Limb (tissue), 2 donors: ENCODE measurements around the gene CADM1.

Experiments used
- DNase-seq, 2 donors: peaks; one replicate each; pipeline ENCODE4 v3.0.0-alpha.2; 2016; ENCODE audit errors: extremely low spot score in 2 of 2

The CADM1 gene

DNA sequence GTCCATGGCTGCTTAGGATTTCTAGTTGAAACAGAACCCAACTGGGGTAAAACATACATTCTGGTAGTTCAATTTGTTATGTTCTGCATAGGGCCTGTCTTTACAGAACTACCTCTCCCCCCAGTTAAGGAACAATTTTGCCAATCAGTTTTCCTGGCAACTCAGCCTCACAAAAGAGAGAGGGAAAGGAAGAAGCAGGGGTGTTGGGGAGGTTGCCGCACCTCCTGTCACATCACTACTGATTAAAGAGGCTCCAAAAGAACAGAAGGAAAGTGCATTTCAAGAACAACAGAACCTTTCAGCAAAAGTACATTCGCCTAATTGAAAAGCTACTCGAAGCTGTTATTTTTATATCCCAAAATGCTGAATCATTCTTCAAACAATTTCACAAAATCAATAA, 217.6 kb downstream of the CADM1 start:
- DNase-seq: no peak

DNA sequence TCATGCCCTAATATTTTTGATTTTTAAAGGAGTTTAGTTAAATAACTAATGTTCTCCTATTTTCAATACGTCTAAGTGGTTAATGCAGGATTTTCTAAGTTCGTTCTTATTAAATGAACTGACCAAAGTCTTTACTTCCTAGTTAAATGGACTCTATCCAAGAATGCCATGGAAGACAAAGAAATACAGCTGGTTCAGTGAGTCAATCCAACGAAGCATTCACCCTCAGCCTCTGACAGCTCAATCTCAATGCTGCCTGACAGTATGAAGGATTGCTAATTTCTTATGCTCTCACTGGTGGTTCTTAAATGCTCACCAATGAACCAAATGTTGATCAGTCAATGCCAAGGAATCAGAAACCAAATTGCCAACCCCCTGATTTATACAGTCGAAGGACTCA, 219.4 kb downstream of the CADM1 start:
- no peak for DNase-seq

DNA sequence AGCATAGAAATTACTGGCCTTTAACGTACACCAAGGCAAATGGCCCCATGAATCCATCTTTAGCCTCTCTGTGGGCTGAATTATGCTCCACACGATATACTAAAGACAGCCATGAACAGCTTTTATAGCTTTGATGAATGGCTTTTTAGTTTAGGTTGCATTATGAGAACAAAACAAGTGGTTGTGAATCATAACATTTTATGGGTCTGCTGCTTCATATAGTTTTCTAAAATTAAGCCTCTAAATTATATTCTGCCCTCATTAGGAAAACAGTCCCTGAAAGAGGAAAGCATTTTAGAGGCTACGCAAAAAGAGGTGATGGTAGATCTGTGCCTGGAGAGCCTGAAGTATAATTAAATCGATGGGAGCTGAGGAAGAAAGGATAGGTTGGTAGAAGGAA, 221.3 kb downstream of the CADM1 start:
- no peak for DNase-seq

DNA sequence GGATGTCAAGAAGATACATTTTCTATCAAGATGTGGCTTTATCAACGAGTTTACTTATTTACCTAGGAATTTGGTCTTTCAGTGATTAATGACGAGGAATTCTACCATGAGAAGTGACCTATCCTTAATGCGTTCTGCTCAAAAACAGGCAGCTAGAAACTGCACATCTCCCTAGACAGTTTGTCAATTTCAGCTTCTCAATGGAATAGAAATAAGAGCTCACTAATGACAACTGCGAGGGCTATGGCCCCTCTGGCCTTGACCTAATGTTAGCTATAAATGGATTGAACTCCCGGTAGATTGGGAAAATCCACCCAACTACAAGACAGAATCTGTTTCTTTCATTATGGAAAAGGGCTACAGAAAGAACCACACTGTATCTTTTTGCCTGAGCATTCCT, 223.4 kb downstream of the CADM1 start:
- no peak for DNase-seq

DNA sequence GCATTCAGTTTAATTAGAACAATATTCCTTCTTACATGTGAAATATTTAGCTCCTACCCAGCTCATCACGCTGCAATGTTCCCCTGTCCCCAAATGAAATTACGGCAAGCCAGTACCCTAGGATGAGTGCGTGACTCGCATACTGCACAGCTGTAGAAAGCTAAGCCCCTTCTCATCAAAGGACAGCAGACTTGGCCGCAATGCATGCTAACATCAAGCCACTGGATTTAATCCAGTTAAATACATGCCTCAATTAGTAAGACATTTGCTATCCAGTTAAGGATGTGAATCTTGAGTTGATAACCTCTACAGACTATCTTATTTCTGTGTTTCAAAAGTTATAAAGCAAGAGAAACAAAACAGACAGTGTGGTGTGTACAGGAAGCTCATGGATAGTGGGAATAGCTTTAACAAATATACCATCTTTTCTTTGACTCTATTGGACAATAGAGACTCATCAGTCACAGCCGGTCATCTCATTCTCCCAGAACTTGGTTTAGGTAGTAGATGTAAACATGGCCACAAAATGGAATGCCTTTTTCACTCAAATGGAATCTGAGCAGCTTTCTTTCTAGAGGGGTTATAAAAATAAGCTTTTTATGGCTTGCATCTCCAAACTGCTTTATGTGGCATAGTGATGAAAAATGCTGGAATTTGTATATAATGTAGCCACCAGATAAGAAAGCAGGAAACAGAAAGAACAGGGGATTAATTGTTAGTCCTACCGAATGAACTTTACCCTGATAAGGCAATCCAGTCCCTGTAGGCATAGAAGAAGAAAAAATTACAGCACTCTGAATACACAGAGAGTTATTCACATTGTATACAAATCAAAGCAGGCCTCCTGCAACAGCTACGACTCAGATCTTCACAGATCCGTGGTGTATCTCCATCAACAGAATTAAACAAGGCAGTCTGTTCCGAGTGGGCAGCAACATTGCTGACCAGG, 224.1 kb downstream of the CADM1 start:
- DNase-seq: no peak

DNA sequence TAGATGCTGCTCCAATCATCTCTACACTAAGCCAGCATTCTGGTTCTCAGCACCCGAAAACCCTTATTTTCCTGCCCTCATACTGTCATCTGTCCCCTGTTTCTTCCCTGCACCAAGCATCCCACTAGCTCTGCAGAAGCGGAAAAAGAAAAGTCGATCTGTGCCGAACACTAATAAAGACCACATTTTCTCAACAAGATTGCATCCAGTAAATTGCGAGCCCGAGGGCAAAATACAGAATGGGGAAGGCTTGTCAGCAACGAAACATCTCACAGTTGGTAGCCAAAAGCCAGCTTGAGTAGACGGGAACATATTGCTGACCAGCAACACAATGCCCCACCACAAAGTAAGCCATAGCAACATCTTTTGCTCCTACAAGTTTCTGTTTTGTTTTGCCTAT, 227.4 kb downstream of the CADM1 start:
- DNase-seq: no peak

DNA sequence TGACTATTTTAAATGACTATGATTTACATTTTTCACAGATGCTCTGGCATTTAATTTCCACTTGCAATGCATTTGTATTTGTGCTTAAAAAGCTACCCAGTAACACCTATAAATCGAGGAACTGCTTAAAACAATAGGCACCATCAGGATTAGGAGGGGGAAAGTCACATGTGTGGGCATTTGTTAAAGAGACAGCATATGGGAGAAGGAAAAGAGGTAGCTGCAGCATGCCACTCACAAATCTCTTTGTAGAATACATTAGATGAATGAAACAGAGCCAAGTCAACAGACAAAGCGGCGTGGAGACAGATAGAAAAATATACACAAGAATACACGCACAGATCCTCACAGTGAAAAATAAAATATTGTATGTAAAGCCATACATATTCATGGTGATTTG, 228.0 kb downstream of the CADM1 start:
- no peak for DNase-seq

DNA sequence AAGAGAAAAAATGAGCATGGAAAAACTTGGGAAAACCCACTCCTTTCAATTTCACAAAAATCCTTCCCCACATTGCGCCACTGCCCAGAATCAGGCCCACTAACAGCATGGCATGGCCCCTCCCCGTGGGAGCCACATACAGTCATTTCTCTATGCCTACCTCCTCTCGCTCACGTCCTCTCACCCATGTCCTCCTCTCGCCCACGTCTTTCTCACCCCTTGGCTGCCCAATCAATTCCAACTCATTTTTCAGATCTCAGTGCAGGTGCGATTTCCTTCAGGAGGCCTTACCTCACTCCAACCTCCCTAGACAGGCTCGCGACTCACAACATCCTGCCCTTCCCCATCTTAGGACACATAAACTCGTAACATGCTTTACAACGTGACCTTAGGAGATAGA, 229.2 kb downstream of the CADM1 start:
- no peak for DNase-seq

DNA sequence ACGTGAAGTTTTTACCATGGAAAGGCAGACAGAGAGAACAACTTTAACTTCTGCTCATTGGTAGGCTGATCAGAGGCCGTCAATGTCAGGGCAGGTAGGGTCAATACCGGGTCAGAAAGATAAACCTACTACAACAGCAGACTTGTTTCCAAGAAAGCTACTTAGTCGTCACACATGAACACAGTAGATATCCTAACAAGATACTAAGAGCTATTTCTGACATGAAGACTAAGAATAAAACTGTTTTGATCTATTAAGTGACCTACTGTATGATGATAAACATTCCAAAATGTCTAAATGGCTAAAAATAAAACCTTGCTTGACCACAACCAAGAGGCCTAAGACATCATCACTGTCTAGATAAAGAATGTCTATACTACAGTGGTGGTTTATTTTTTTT, 231.3 kb downstream of the CADM1 start:
- DNase-seq: no peak

DNA sequence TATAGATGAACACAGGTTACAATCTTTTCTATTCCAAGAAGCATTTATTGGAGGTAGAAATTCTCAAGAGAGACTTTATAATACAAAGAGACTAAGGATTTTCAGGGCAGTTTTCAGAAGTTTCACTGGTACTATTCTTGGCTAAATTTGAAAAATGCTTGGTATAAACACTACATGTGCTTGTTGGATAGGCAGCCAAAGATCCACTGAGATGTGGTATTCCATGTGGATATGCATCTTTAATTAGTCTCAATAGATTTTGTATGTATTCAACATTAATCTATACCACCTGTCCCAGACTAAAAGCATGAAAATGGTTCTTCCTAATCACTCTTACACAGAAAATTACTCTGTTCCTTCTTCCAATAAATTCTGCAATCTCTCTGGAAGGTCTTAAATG, 232.6 kb downstream of the CADM1 start:
- no peak for DNase-seq

DNA sequence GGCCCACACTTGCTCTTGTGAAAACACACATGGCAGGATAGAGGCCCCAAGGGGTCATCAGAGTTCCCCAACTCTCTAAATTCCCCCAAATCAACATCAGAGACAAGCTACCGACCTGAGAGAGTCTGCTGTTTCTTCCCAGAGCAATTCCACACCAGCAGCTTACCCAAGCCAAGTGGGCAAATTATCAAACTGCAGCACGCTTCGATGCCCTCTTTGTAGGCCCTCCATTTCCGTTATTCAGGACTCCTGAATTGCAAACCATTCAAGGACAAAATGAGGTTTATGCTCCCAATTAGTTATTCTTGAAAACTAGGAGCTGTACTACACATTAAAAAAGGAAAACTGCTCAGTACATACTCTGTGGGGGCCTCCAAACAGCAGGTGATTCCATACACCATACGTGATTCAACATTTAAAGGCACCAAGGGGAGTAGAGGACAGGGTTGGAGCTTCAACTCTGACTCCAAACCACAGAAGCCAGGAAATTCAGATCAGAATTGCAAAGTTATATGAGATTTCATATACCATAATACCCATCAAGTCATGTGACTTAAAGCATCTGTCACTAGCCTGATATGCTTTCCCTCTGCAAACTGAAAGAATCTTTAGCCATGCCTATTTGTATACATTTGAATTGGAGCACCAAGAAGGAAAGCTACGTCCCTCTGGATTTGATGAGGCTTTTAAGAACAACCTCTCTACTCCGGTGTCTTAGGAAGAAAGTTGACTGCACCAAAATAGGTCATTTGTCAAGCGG, 234.8 kb downstream of the CADM1 start:
- no peak for DNase-seq

DNA sequence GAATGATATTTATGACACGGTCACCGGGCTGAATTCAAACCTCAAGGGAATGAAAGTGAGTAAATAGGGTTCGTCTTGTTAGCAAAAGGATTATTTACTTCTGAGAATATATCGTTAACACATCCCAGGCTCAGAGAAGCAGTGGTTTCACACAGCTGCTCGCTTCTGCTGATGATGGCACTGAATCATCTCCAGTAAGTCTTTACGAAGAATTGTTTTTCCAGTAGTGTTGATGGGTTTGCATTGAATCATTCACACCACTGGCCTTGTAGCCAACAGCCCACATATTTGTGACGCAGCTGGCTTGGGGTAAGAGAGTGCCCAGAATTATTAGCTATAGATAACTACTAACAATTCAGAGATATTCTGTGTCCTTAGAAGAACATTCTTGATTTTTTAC, 236.3 kb downstream of the CADM1 start:
- no peak for DNase-seq

DNA sequence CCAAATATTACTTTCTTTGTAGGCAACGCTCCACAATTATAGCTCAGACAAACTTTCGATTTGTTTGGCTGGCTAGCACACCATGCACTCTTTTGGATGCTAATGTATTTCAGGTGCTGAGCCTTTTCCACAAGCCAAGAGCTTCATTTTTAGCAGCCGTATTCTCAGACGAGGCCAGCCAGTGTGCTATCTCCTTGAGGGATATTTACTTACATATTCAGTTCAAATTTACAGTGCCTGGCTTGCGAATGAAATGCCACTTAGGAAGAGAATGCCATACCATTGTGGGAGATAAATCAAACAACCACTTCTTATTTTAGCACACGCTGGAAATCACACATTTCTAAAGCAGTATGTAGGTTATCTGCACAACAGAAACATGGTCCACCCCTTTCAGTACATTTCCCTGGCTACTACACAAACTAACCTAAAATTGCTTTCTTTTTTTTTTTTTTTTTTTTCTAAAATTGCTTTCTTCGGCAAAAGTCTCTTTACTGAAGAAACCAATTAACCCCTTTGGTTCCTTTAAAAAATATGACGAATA, 236.9 kb downstream of the CADM1 start:
- no peak for DNase-seq

DNA sequence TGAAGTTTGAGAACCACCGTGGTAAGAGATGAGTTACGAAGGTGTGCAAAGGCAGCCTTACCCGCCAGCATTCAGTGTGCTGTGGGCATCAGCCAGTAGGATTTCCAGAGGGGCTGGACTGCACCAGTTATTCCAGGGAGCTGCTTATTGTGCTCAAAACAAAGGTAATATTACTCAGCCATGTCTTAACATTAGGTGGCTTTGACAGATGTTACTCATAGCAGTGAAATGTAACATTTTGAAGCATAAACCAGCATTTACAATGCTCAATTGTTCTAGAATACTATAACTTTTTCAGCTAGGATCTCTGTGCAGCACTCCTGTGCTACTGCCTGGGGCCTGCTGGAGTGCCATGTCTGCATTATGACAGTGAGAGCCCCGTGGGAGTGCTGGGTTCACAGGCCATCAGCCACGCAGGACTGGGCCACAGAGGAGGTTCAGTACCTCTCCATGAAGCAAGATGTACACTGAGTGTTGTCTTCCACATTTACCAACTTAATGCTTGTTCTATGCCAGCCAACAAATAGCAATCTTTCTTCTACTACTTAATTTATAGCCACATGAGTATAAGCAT, 238.1 kb downstream of the CADM1 start:
- DNase-seq: no peak

DNA sequence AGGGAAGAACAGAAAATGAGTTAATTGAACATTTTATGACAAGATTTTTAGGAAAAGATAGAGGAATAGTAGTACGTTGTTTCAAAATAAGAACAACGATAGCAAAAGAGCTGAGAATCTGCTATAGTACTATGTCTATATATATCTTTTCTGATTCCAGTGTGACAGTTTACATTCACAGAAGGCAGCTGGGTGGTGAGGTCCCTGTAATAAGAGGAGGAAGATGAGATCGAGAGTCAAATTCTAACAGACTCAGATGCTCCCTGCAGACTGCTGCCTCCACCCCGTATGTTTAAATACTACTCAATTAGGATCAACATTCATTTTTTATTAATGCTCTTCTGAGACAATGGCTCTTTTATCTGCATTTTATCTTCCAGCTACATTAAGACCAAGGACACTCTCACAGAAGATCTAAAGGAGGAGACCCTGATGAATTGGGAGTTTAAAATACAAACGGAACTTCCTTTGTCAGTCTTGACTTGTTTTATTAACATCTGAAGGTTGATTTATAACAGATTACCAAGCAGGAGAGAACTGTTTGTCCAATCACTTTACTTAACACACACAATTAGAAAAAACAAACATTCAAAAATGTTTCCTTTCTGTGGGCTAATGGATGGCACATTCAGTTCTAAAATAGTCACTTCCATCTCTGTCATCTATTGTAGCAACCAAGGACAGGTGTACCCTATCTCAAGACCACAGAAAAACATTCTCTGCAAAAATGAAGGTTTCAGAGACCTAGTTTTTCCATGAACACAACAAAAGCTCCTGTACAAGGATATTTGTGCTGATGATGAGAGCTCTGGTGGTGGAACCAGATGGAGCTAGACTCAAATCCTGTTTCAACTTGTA, 240.2 kb downstream of the CADM1 start:
- no peak for DNase-seq

DNA sequence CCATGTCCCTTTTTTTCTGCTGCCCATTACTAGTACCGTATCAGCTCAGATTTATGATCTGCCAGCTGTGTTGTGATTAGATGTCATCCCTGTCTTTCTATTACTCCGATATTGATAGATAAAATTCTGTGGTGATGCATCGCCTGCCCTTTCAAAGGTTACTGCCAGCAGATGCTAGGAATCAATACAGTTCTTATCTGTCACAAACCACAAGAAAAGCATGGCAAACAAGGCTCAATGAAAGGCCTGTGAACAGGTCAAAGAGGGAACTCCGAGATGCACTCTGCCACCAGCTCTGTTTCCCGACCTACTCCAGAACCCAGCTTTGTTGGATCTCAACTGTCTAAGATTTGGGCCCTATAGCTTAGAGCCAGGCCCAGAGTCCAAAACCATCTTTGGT, 246.0 kb downstream of the CADM1 start:
- no peak for DNase-seq

DNA sequence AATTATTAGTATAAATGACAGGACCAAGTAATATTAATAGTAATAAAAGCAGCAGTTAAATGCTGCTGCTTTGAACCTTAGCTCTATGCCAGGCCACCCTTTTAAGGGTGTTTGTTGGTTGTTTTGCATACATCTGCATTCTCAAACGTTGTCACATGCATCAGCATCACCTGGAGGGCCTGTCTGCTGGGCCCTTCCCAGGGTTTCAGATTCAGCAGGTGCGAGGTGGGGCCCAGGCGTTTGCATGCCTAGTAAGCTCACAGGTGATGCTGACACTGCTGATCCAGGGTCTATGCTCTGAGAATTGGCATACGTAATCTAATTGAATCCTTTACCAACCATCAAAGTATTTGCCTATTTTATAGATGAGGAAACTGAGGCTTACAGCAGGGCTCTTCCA, 246.5 kb downstream of the CADM1 start:
- no peak for DNase-seq

DNA sequence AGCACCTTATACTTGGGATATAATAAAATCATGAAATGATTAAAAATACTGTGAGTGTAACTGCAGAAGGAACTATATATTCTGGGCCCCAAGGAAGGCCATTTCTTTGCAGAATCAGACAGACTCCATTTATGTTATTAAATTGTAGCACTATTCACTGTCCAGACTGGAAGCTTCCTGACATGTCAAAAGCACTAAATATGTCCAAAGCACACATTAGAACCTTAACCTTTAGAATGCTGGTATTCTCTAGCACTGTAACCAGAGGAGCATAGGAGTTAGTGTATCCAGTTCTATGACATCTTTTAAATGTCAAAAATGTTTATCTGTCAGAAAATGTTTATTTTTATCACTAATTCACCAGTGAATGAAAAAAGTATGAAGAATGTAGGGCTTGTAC, 246.9 kb downstream of the CADM1 start:
- no peak for DNase-seq

DNA sequence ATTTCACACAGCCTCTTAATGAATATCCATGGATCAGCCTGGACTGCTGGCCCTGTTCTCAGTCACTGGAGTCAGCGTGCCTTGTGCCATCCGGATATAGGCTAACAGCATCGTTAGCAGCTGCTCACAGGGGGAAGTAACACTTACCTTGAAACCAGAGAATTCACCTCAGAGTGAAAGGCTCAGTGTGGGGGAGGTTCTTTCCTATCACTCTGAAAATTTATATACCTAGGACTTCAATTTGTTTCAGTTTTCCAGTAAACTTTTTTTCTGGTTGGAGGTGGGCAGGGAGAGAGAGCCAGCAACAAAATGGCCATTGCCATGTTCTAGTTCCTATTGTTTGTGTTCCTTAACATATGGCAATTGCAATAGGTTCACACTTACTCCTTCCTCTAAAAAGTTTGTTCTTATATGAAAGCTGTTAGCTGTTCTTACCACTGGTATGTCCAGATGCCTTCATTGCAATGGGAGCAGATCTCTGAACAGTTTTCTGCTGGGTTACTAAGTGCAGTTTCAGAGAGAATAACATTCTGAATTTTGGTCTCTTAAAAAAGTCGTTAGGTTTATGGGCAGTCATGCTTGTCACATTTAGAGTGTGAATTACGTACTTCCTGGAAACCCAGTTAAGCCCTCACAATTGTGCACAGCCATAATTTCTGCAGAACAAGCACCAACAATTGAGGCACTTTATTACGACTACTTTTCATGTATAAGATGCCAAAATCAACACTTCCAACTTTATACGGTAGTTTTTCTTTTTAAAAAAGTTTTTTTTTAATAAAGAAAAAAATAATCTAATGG, 247.6 kb downstream of the CADM1 start:
- no peak for DNase-seq

DNA sequence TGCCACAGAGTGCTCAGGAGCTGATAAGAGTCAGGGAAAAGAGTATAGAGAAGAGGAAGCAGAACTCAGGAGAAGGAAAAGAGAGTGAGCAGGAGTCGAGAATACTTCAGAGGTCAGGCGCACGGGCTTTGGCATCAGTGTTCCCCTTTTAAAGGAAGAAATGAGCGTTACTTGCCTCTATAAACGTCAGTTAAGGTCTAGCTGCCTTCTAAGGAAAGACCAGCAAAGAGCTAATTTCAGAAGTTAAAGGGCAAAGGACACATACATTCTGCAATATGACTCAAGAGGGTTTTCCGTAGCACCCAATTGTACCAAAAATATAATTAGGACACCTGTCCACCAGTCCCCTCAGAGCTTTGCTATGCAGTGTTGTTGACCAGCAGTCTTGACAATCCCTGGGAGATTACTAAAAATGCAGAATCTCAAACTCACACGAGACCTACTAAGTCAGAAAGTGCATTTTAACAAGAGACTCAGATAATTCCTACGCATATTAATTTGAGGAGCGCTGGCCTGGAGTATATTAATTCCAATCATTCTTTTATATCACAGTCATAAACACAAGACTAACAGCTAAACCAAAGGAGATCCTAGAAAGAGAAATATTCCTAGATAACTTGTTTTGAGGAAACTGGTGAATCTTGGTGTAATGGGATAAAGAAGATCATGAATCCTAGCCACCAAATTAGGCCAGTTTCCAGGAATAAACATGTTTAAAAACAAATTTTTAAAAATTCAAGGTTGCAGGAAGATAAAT, 249.0 kb downstream of the CADM1 start:
- no peak for DNase-seq
